HG03066 (cell line): ENCODE results near the gene BNIP5.

ENCODE experiments used
- ATAC-seq: cut with Tn5 transposase; IDR thresholded peaks from one replicate; pipeline ENCODE4 v1.9.1; 2021; ENCODE audit warnings: low read depth; ENCODE audit not compliant: unreplicated experiment

BNIP5 gene

GRCh38 chr6:36326356-36326995, 10.2 kb downstream of the BNIP5 start:
- no peak for ATAC-seq

- ATAC-seq: no peak
Measured at GRCh38 chr6:36324715-36325114, 12.0 kb downstream of the BNIP5 start.

DNA sequence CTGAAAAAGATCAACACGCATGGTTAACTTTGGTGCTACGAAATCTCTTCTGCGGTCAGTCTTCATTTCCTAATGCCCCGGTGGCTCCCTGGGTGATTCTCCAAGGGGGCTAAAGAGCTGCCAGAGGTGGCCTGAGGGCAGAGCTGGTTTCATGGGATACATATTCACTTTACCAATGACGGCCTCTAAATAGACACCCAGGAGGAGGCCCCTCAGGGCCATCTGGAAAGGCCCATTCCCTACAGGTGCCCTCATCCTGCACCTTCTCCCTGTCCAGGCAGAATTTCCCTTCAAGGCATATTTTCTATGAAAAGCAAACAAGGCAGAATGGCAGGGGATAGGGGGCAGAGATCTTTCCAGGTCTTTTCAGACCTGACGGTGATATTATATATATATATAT, 12.5 kb downstream of the BNIP5 start:
- no peak for ATAC-seq

DNA sequence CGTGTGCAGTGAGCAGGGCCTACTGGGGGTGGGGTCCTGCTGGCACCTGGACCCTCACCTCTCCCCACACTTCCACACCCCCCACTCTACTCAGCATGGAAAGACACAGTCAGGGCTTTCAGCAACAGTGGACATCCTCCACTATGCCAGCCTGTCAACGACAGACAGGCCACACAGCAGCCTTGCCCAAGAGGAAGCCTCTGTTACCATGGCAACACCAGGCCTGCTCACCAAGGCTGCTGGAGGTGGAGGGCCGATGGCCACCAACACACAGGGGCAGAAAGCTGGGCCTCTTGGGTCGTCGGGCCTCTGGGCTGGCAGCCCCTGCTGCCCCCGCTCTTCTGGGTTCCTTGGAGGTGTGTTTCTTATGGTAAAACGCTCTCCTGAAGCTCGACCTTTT, 13.6 kb downstream of the BNIP5 start:
- ATAC-seq: no peak

GRCh38 chr6:36322591-36322990, 14.1 kb downstream of the BNIP5 start:
- no peak for ATAC-seq

- ATAC-seq: no peak
Measured at GRCh38 chr6:36320475-36320874, 16.2 kb downstream of the BNIP5 start.

DNA sequence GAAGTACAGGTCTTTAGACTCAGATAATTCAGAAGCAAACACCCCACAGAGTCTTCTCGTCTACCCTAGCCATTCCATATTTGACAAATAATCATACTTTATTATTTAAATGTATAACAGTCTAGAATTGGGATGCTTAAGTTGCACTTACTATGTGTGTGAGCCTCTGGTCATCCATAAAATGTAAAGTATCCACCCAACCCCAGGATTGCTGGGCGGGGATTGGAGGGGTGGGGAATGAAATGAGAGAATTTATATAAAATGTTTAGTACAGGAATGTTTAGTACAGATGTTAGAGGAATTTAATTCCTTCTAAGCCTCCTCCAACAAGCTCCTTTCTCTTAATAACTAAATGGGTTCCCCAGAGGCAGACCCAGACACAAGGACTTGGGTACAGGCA, 16.9 kb downstream of the BNIP5 start:
- no peak for ATAC-seq

- ATAC-seq: no peak
Measured at GRCh38 chr6:36319436-36319762, 17.3 kb downstream of the BNIP5 start.

GRCh38 chr6:36318690-36319435, 17.8 kb downstream of the BNIP5 start:
- ATAC-seq: no peak

- no peak for ATAC-seq
Measured at GRCh38 chr6:36317623-36318022, 19.1 kb downstream of the BNIP5 start.

- no peak for ATAC-seq
Measured at GRCh38 chr6:36315921-36316320, 20.8 kb downstream of the BNIP5 start.

DNA sequence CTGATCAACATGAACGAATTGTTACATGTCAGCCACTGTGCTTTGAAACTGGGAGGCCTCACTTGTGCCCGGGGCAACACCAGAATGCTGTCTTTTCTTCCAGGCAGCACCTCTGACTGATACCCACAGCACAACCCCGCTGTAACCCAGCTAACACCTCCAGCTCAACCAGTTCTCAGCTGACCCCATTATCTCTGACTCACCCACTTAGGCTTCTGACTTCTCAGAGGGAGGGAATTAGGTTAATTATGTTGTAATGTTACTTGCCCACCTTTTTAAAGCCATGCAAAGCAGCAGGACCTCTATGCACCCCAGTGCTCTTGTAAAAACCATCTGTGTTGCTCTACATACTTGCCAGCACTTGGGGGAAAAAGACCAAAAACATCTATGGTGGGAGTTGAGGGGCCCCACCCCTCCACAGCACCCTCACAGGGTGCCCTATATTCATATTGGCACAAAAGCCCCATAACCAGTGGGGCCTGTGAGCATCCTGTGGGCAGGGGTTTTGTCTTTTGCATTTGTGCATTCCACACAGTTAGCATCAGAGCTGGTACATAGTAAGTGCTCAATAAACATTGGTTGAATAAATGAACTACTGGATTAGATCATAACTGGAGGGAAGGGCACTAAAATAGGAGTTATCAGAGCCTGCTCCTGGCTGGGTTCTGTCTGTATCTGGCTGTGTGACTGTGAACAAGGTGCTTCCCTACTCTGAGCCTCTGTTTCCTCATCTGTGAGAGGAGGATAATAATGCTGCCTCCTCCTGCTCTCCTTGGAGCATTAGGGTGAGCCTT, 22.3 kb downstream of the BNIP5 start:
- no peak for ATAC-seq

GRCh38 chr6:36313649-36313936, 23.1 kb downstream of the BNIP5 start:
- no peak for ATAC-seq

DNA sequence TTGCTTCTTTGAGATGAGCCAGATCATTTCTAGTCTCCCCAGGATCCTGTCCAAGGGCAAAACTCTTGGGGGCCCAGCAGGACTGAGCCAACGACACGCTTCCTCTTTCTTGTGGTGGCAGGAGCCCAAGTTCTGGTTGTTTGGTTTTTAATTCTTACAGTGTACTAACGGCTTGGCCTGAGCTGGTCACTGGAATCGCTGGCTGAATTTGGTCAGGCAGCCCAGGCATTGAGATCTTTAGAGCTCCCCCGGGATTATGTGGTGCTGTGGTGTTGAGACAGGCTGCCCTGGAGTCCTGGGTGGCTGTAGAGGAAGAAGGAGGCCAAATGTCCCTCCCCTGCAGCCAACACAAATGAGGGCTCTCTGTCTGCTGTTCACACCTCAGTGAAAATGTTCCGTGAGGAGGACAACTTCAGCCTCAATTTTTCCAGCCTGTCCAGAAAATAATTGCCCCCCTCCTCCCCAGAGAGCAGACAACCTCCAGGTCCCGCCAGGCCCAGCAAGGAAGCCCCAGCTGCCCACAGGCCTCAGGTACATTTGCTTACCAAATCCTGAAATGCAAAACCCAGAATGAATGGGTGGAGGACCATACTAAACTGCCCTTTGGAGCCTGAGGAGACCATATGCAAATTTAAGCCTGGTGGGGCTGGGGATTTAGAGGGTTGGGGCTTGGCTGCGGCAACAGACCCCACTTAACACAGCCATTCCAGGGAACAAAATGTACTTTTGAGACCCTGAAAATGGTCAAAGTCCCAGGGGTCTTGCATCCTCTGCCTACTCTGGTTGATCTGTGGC, 23.6 kb downstream of the BNIP5 start:
- ATAC-seq: no peak

DNA sequence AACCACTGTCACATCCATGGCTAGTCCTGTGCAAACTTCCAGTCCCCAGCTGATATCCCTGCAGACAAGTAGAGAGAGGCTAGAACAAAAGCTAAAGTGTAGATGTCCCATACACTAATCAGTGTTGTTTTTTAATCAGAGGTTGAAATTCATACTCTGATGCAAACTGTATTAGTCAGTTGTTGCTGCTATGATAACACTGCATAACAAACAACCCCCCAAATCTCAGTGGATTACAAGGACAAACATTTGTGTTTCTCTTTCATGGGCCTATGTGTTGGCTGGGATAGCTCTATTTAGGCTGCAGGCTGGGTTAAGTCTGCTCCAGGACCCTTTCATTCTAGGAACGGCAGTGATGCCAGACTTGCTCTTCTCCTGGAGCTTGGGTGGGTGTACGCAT, 26.8 kb downstream of the BNIP5 start:
- ATAC-seq: no peak

- no peak for ATAC-seq
Measured at GRCh38 chr6:36309203-36309602, 27.5 kb downstream of the BNIP5 start.

GRCh38 chr6:36308514-36308913, 28.2 kb downstream of the BNIP5 start:
- ATAC-seq: no peak

DNA sequence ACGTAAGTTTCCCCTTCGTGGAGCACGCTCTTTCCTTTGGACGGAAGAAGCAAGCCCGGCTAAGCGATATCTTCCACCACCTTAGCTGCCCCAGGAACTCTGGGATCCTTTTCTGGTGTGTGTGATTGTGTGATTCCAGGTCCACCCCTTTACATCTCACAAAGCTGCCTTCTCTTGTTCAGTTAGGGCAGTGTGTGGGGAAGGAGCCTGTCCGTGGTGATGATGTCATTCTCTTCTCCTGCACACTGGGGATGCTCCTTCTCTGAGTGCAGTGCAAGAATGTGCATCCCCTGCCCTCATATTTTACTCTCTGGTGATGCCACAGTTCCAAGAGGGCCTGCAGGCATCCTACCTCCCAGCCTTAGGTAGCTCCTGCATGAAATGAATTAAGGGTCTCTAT, 30.3 kb downstream of the BNIP5 start:
- no peak for ATAC-seq

GRCh38 chr6:36305885-36306284, 30.8 kb downstream of the BNIP5 start:
- no peak for ATAC-seq

- ATAC-seq: peak; percentile 73
Measured at GRCh38 chr6:36302227-36302976, 34.3 kb downstream of the BNIP5 start.
